HG02981 (cell line): Measurements from ENCODE around the gene KRTAP10-2.
"Not testable (repeated sequence)": the region's sequence is repeated elsewhere in the genome, so short reads cannot be mapped to it uniquely, and the experiment has no call there.

Experiments used
- ATAC-seq: cut with Tn5 transposase; IDR thresholded peaks from one replicate; pipeline ENCODE4 v1.9.1; 2021; ENCODE audit warnings: mild to moderate bottlenecking, moderate library complexity; ENCODE audit not compliant: unreplicated experiment

KRTAP10-2 gene

GRCh38 chr21:44551340-44551961, at the start of gene KRTAP10-2:
Gene KRTAP10-2, minus strand, starts transcription at chr21:44551505. Its CDS starts 47 bp downstream, at chr21:44551458.
- ATAC-seq = no peak

- not testable (repeated sequence) for ATAC-seq
Measured at GRCh38 chr21:44601091-44601490, 49.8 kb upstream of the KRTAP10-2 start.

- not testable (repeated sequence) for ATAC-seq
Measured at GRCh38 chr21:44600118-44600978, 49.0 kb upstream of the KRTAP10-2 start, which contains the start of gene KRTAP10-7. Gene KRTAP10-7, plus strand, starts transcription at chr21:44600597. Its CDS starts 25 bp downstream, at chr21:44600622.

- no peak for ATAC-seq
Measured at GRCh38 chr21:44599264-44600029, 48.1 kb upstream of the KRTAP10-2 start.

GRCh38 chr21:44598061-44598460, 46.8 kb upstream of the KRTAP10-2 start:
- ATAC-seq = no peak

GRCh38 chr21:44596068-44596725, 44.9 kb upstream of the KRTAP10-2 start:
- no peak for ATAC-seq

- ATAC-seq = no peak
Measured at GRCh38 chr21:44595524-44595923, 44.2 kb upstream of the KRTAP10-2 start.

- ATAC-seq = no peak
Measured at GRCh38 chr21:44594406-44594916, 43.2 kb upstream of the KRTAP10-2 start.

- ATAC-seq = no peak
Measured at GRCh38 chr21:44593598-44594405, 42.5 kb upstream of the KRTAP10-2 start.

- no peak for ATAC-seq
Measured at GRCh38 chr21:44592446-44593311, 41.4 kb upstream of the KRTAP10-2 start, which contains the start of gene KRTAP10-6. Gene KRTAP10-6, minus strand, starts transcription at chr21:44592505. Its CDS starts 21 bp downstream, at chr21:44592484.

- ATAC-seq = not testable (repeated sequence)
Measured at GRCh38 chr21:44591801-44592130, 40.5 kb upstream of the KRTAP10-2 start.

GRCh38 chr21:44590897-44591800, 39.8 kb upstream of the KRTAP10-2 start:
- ATAC-seq = not testable (repeated sequence)

GRCh38 chr21:44590311-44590721, 39.0 kb upstream of the KRTAP10-2 start:
- ATAC-seq = no peak

GRCh38 chr21:44589586-44590305, 38.4 kb upstream of the KRTAP10-2 start:
- no peak for ATAC-seq

GRCh38 chr21:44589094-44589493, 37.8 kb upstream of the KRTAP10-2 start:
- ATAC-seq = no peak

- ATAC-seq = no peak
Measured at GRCh38 chr21:44585892-44586291, 34.6 kb upstream of the KRTAP10-2 start.

GRCh38 chr21:44583800-44584147, 32.5 kb upstream of the KRTAP10-2 start:
- no peak for ATAC-seq
